Activated CD4-positive, CD25-positive, alpha-beta regulatory T cell treated with anti-CD3 and anti-CD28 coated beads, Interleukin-2, amount 50 U/mL, for 16 hours (primary cell): ENCODE data around the gene FBN3.

Experiments
- DNase-seq: peaks from one replicate; pipeline ENCODE4 v3.0.0-alpha.2; 2020; ENCODE audit warnings: low read depth, low spot score

FBN3 gene

DNA sequence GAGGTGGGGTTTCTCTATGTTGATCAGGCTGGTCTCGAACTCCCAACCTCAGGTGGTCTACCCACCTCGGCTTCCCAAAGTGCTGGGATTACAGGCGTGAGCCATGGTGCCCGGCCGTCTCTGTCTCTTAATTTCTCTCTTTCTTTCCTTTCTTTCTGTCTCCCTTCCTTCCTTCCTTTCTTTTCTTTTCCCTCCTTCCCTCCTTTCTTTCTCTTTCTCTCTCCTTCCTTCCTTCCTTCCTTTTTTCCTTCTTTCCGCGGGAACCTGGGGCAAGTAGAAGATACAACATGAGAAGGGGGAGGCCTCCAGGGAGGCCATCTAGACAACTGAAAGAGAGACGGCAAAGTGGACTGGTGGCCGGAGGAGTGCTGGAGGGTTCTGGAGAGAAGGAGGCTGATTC is 128.7 kb downstream of the FBN3 start:
- no peak for DNase-seq

DNA sequence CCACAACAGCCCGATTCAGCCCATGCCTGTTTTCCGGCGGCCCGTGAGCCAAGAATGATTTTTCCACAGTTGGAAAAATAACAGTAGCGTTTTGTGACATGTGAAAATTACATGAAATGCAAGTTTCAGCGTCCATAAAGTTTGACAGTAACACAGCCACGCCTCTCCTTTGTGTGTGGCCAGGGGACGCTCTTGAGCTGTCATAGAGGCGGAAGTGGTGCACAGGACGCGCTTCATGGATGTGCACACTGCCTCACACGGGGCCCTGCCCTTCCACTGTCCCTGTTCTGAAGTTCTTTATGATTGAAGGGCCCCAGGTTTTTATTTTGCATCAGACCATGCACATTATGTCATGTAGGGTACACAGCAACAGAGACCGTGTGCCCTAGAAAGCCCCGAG is 131.6 kb downstream of the FBN3 start:
- DNase-seq: no peak
